ENCODE data around the gene KREMEN2. TPM values are rescaled to one million over a fixed set of nuclear protein-coding genes. Genes with fewer than 3 reads are reported as not detected.

KREMEN2 gene
- total and polyA plus RNA-seq, 2 of the 13 experiments (the other 11 are each of a cell fraction or from before 2014, with no cell fraction given) = 0.48 to 1.2 TPM

DNA sequence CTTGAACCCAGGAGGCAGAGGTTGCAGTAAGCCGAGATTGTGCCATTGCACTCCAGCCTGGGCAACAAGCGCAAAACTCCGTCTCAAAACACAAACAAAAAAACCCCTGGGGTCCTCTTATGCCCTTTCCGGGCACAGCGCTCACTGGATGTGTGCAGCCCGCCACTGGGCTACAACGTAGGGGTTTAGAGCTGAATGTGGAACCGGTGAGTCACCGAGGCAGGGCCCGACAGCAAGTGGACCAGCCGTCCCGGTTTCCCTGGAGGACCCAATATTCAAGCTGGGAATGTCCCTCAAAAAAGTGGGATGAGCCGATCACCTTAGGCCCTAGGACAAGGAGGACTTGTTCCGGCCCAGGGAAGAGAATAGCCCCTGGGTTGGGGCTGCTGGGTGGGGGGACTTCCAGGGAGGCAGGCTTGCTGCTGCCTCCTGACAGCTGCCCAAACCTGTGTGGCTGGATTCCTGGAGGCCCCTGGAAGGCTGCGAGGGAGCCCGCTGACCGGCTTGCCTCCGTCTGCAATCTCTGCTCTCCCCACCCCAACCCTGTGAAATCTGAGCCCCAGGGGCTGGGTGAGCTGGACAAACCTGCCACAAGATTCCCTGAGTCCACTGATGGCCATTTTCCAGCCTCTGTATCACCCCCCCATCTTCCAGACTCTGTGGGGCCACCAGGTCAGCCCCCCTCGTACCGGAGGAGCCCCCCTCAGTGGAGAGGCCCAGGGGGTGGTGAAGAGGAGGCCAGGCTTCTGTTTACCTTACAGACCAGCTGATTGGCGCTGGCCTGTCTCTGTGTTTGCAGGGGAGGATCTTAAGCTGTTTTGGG lies 45.7 kb downstream of the KREMEN2 start (continued):
- TF ChIP-seq PATZ1 (CRISPR knock-in tag; IDR thresholded peaks at IDR 0.05) (peak; percentile 86; the same call in 1 of the 2 replicates), GFI1 (CRISPR knock-in tag; IDR thresholded peaks at IDR 0.05; ENCODE audit: borderline replicate concordance) (peak; percentile 88), ZNF883 (CRISPR knock-in tag; IDR thresholded peaks at IDR 0.05; ENCODE audit: not compliant biosample characterization) (no peak), KDM2A (CRISPR knock-in tag; IDR thresholded peaks at IDR 0.05; ENCODE audit: borderline replicate concordance, low read depth) (peak; percentile 50; the same call in 1 of the 2 replicates), ZNF276 (CRISPR knock-in tag; IDR thresholded peaks at IDR 0.05; ENCODE audit: low read depth) (0 out of 2 replicates have a peak, but pooled peaks have one; percentile 36), GATAD2A (CRISPR knock-in tag; IDR thresholded peaks at IDR 0.05) (peak; percentile 39; the same call in 1 of the 2 replicates), ZNF615 (CRISPR knock-in tag; IDR thresholded peaks at IDR 0.05; ENCODE audit: borderline replicate concordance) (no peak), NR2F6 (IDR thresholded peaks at IDR 0.05) (peak; percentile 52), NR2F6 (CRISPR knock-in tag; IDR thresholded peaks at IDR 0.05) (0 out of 2 replicates have a peak, but pooled peaks have one; percentile 12), GPBP1L1 (CRISPR knock-in tag; IDR thresholded peaks at IDR 0.05) (no peak), SRF (IDR thresholded peaks at IDR 0.05; ENCODE audit: low read depth, low read length) (no peak), TBX2 (CRISPR knock-in tag; IDR thresholded peaks at IDR 0.05; ENCODE audit: borderline replicate concordance) (peak; percentile 39; the same call in 1 of the 2 replicates), FOXP4 (CRISPR knock-in tag; IDR thresholded peaks at IDR 0.05) (peak; percentile 34; the same call in 1 of the 2 replicates), ZNF331 (CRISPR knock-in tag; IDR thresholded peaks at IDR 0.05) (0 out of 2 replicates have a peak, but pooled peaks have one; percentile 14), SAP130 (CRISPR knock-in tag; IDR thresholded peaks at IDR 0.05; ENCODE audit: low read depth) (peak; percentile 45), SP5 (CRISPR knock-in tag; IDR thresholded peaks at IDR 0.05; ENCODE audit: borderline replicate concordance, low read depth) (0 out of 2 replicates have a peak, but pooled peaks have one; percentile 31), RXRB (CRISPR knock-in tag; IDR thresholded peaks at IDR 0.05; ENCODE audit: borderline replicate concordance) (0 out of 2 replicates have a peak, but pooled peaks have one; percentile 16), ZNF607 (CRISPR knock-in tag; IDR thresholded peaks at IDR 0.05; ENCODE audit: borderline replicate concordance) (0 out of 2 replicates have a peak, but pooled peaks have one; percentile 40), ZBTB7B (CRISPR knock-in tag; IDR thresholded peaks at IDR 0.05) (peak; percentile 81), TEAD3 (CRISPR knock-in tag; optimal IDR thresholded peaks at IDR 0.05; ENCODE audit: borderline replicate concordance) (peak; percentile 23), SALL1 (CRISPR knock-in tag; IDR thresholded peaks at IDR 0.05) (peak; percentile 56)

Measured in HepG2 (cell line).